Neural progenitor cell (in vitro differentiated cells): ENCODE data around the gene ELMO1. TPM values are rescaled to one million over a fixed set of nuclear protein-coding genes. Genes with fewer than 3 reads are reported as not detected.
A peak's percentile ranks its signal among the peaks of the same experiment; 100 is the strongest.

Experiments
- DNase-seq: peaks from one replicate; pipeline ENCODE4 v3.0.0-alpha.2; 2016; ENCODE audit warnings: low spot score
- H2AFZ ChIP-seq: fragments of 200-600 bp; sonication (generic); replicated peaks from 2 replicates; pipeline ENCODE4 v1.6.1; 2016; ENCODE audit warnings: antibody characterized with exemption
- H3F3A ChIP-seq: fragments of 200-600 bp; sonication (generic); 2 replicates; pipeline ENCODE4 v1.6.1; 2016; ENCODE audit warnings: antibody characterized with exemption, low read depth
- H3K27ac ChIP-seq: fragments of 200-600 bp; sonication (generic); 2 replicates; pipeline ENCODE4 v1.5.1; 2016; ENCODE audit warnings: mild to moderate bottlenecking
- H3K27me3 ChIP-seq: fragments of 200-600 bp; sonication (generic); 2 replicates; pipeline ENCODE4 v1.6.1; 2016; ENCODE audit warnings: mild to moderate bottlenecking, moderate library complexity
- H3K36me3 ChIP-seq: fragments of 200-600 bp; sonication (generic); 2 replicates; pipeline ENCODE4 v1.5.1; 2016
- H3K4me1 ChIP-seq: fragments of 200-600 bp; sonication (generic); 2 replicates; pipeline ENCODE4 v1.6.1; 2016; ENCODE audit warnings: mixed run types
- H3K4me2 ChIP-seq: fragments of 200-600 bp; sonication (generic); 2 replicates; pipeline ENCODE4 v1.6.1; 2016
- H3K4me3 ChIP-seq: fragments of 200-600 bp; sonication (generic); 2 replicates; pipeline ENCODE4 v1.5.1; 2016
- H3K79me2 ChIP-seq: fragments of 200-600 bp; sonication (generic); 2 replicates; pipeline ENCODE4 v1.6.1; 2016; ENCODE audit warnings: low read depth
- H3K9ac ChIP-seq: fragments of 200-600 bp; sonication (generic); 2 replicates; pipeline ENCODE4 v1.6.1; 2016
- H3K9me3 ChIP-seq: fragments of 200-600 bp; sonication (generic); 2 replicates; pipeline ENCODE4 v1.5.1; 2016; ENCODE audit warnings: low read depth
- H4K20me1 ChIP-seq: fragments of 200-600 bp; sonication (generic); 2 replicates; pipeline ENCODE4 v1.6.1; 2016; ENCODE audit warnings: low read depth
- H3K27ac Mint-ChIP-seq: 3 replicates; pipeline ENCODE4 v1.8.0; 2021; ENCODE audit warnings: mixed read lengths
- H3K27me3 Mint-ChIP-seq: 2 replicates; pipeline ENCODE4 v1.8.0; 2022; ENCODE audit warnings: low read depth, mild to moderate bottlenecking, inconsistent platforms, moderate library complexity, mixed read lengths; ENCODE audit not compliant: insufficient read depth
- H3K36me3 Mint-ChIP-seq: 3 replicates; pipeline ENCODE4 v1.8.0; 2021; ENCODE audit warnings: mixed read lengths
- H3K4me1 Mint-ChIP-seq: 3 replicates; pipeline ENCODE4 v1.8.0; 2021; ENCODE audit warnings: mixed read lengths
- H3K4me3 Mint-ChIP-seq: 3 replicates; pipeline ENCODE4 v1.8.0; 2021; ENCODE audit warnings: mild to moderate bottlenecking, moderate library complexity, mixed read lengths
- H3K9me3 Mint-ChIP-seq: 3 replicates; pipeline ENCODE4 v1.8.0; 2020; ENCODE audit warnings: mixed read lengths
- CTCF ChIP-seq: fragments of 200-600 bp; sonication (generic); IDR thresholded peaks from 2 replicates; pipeline ENCODE4 v1.5.1; 2017; ENCODE audit warnings: antibody characterized with exemption, mild to moderate bottlenecking
- EZH2 ChIP-seq: fragments of 200-600 bp; sonication (generic); IDR thresholded peaks from 2 replicates; pipeline ENCODE4 v1.6.1; 2017; ENCODE audit warnings: antibody characterized with exemption, mild to moderate bottlenecking, moderate library complexity
- EZH2phosphoT487 ChIP-seq: fragments of 200-600 bp; sonication (generic); IDR thresholded peaks from 2 replicates; pipeline ENCODE4 v1.6.1; 2017; ENCODE audit warnings: antibody characterized with exemption
- total RNA-seq: library from RNA; depleted of rRNA; stranded (reverse); fragments of >200 nt; gene quantifications from 2 replicates; pipeline ENCODE4 v1.2.3, GENCODE V29; 2015; ENCODE audit warnings: low replicate concordance

Gene ELMO1
- total RNA-seq, 1 donor from 2014 or later, result 22.0 TPM

- no peak overlapping the region for H3K9ac ChIP-seq
- no peak overlapping the region for H3K4me2 ChIP-seq
- TF ChIP-seq EZH2phosphoT487 (no peak), EZH2 (no peak), CTCF (no peak)
- no peaks in the 10 kb centered on the region for H3K36me3 ChIP-seq
- no peaks in the 10 kb centered on the region for H4K20me1 ChIP-seq
- H3K27ac Mint-ChIP-seq, result no peak overlapping the region
- no peaks in the 10 kb centered on the region for H3K27me3 Mint-ChIP-seq
- peaks cover 36% of the 10 kb centered on the region for H3K4me1 ChIP-seq
- H3F3A ChIP-seq, result no peaks in the 10 kb centered on the region
- H3K9me3 Mint-ChIP-seq, result no peaks in the 10 kb centered on the region
- no peak overlapping the region for H3K4me3 Mint-ChIP-seq
- no peak overlapping the region for H3K27ac ChIP-seq
- no peak for DNase-seq
- no peaks in the 10 kb centered on the region for H3K79me2 ChIP-seq
- no peaks in the 10 kb centered on the region for H3K27me3 ChIP-seq
- no peak overlapping the region for H2AFZ ChIP-seq
- no peak overlapping the region for H3K4me3 ChIP-seq
- no peaks in the 10 kb centered on the region for H3K9me3 ChIP-seq
- peaks cover 33% of the 10 kb centered on the region for H3K4me1 Mint-ChIP-seq
- H3K36me3 Mint-ChIP-seq, result no peaks in the 10 kb centered on the region
These were observed 55.2 kb downstream of the ELMO1 start for GRCh38 chr7:37393476-37393875.

DNA sequence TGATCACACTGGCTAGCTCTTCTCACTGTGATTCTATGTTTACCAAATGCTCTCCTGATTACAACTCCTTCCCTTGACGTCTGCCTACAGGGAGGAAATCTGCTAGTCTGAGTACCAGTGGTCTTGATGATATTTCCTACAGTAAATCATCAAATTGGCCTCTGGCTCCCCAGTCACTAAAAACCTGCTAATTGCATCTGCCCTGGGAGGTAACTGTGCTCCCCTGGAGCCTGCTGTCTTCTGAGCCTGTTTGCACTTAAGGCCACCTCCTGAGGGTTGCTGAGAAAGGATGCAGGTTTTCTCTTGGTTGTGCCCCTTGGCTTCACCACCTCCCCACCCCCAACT lies 56.0 kb downstream of the ELMO1 start:
- no peak overlapping the region for H3K4me3 Mint-ChIP-seq
- H4K20me1 ChIP-seq, result no peaks in the 10 kb centered on the region
- H2AFZ ChIP-seq, result no peak overlapping the region
- H3K27ac ChIP-seq, result no peak overlapping the region
- H3K9me3 ChIP-seq, result no peaks in the 10 kb centered on the region
- no peak overlapping the region for H3K4me3 ChIP-seq
- peaks cover 30% of the 10 kb centered on the region for H3K4me1 ChIP-seq
- H3F3A ChIP-seq, result no peaks in the 10 kb centered on the region
- H3K4me1 Mint-ChIP-seq, result peaks cover 33% of the 10 kb centered on the region
- H3K9ac ChIP-seq, result no peak overlapping the region
- no peaks in the 10 kb centered on the region for H3K79me2 ChIP-seq
- DNase-seq, result no peak
- TF ChIP-seq EZH2phosphoT487 (no peak), EZH2 (no peak), CTCF (no peak)
- peak overlapping the region; percentile 18 for H3K4me2 ChIP-seq
- no peaks in the 10 kb centered on the region for H3K36me3 ChIP-seq
- H3K27ac Mint-ChIP-seq, result peak overlapping the region; percentile 81
- no peaks in the 10 kb centered on the region for H3K27me3 ChIP-seq
- no peaks in the 10 kb centered on the region for H3K9me3 Mint-ChIP-seq
- H3K27me3 Mint-ChIP-seq, result no peaks in the 10 kb centered on the region
- no peaks in the 10 kb centered on the region for H3K36me3 Mint-ChIP-seq

DNA sequence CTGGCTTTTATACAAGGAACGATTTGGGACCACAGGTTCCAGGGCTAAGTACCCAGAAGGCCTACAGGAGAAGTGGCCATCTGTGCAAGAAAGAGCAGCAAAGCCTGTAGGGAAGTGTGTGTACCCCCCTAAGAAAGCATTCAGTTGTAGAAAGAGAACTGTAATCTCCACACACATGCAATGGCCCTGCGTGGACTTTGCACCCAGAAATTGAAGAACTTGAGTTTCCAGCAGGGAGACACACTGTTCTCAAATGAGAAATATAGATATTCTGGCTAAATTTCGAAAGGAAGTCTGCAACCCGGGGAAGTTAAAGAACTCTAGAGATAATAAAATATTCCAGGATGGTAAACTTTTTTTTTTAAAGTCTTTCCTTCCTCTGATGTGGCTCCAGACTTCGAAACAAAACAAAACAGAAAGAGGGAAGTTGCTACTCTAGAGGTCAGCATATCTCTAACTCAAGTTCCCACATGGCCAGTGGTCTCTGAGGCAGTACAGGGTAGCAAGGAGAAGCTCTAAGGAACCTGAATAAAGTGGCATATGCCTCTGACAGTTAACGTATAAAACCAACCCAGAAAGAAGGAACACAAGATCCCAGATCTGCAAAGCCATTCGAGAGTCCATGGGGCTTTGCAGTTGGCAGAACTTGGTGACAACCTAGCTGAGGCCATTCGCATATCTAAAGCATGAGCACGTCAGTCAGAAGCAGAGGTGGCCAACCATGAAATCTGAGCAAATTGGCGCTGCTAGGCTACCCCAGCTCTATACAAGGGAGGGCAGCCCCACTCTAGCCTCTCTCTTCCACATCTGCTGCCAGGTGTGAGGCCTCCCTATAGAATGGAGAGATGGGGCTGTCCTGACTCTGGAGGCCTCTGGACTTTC lies 56.6 kb downstream of the ELMO1 start:
- Histone ChIP-seq H3K36me3 (no peaks in the 10 kb centered on the region), H3K27me3 (no peaks in the 10 kb centered on the region), H2AFZ (no peak overlapping the region), H3K79me2 (no peaks in the 10 kb centered on the region), H3K9me3 (no peaks in the 10 kb centered on the region), H3K9ac (no peak overlapping the region), H3K4me2 (peak overlapping the region; percentile 18), H3F3A (no peaks in the 10 kb centered on the region), H3K4me1 (peaks cover 30% of the 10 kb centered on the region), H4K20me1 (no peaks in the 10 kb centered on the region), H3K27ac (no peak overlapping the region), H3K4me3 (no peak overlapping the region)
- Mint-ChIP-seq H3K4me3 (no peak overlapping the region), H3K36me3 (no peaks in the 10 kb centered on the region), H3K9me3 (no peaks in the 10 kb centered on the region), H3K27me3 (no peaks in the 10 kb centered on the region), H3K27ac (no peak overlapping the region), H3K4me1 (peaks cover 33% of the 10 kb centered on the region)
- no peak for DNase-seq
- TF ChIP-seq EZH2 (no peak), EZH2phosphoT487 (no peak), CTCF (no peak)
